ENCODE measurements around the gene ATL3.
A peak's percentile ranks its signal among the peaks of the same experiment; 100 is the strongest.
"Not testable (repeated sequence)": the region's sequence is repeated elsewhere in the genome, so short reads cannot be mapped to it uniquely, and the experiment has no call there.

ATL3 gene

DNA sequence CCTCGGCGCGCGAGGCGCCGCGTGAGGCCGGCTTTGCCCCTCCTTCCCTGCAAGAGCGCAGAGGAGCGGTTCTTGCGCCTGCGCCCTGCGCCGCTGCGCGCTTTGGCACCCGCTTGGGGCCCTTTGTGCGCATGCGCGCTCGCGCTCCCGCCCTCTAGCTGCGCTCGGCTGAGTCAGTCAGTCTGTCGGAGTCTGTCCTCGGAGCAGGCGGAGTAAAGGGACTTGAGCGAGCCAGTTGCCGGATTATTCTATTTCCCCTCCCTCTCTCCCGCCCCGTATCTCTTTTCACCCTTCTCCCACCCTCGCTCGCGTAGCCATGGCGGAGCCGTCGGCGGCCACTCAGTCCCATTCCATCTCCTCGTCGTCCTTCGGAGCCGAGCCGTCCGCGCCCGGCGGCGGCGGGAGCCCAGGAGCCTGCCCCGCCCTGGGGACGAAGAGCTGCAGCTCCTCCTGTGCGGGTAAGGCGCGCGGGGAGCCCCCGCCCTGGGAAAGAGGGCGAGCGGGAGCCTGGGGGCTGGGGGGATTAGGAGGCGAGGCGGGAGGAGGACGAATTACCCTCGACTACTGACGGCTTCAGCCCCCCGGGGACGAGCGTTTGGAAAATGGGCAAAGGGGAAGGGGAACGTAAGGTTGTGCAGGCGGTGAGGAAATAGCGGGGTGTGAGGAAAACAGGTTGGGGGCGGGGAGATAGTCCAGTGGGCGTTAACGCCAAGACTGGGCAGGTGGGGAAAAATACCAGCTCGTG, 10.3 kb upstream of the ATL3 start, which contains the start of gene RTN3:
Gene RTN3, plus strand, starts transcription at position 180 of the 745 bp plus-strand sequence. Its CDS starts 137 bp downstream, at position 317.
- peak; percentile 96 for DNase-seq (ENCODE audit: low spot score)

GRCh38 chr11:63680834-63681320, 9.7 kb upstream of the ATL3 start:
- DNase-seq (ENCODE audit: low spot score), result no peak

DNA sequence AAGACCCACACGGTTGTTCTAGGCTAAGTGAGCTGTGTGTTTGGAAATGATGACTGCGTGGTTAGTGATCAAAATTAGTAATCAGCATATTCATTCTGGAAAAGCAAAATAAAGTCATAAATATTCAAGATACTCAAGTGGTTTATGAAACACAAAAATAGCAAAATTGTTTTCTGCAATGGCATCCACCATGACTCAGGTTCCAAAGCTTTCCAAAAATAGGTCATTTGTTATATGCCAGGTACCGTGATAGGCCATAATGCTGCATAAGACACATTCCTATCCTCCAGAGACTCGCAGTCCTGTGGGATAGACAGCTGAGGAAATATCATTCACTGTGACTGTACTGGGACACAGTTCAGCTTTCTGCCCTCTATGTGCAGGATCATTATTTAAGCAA, 2.4 kb upstream of the ATL3 start:
- no peak for DNase-seq (ENCODE audit: low spot score)

DNA sequence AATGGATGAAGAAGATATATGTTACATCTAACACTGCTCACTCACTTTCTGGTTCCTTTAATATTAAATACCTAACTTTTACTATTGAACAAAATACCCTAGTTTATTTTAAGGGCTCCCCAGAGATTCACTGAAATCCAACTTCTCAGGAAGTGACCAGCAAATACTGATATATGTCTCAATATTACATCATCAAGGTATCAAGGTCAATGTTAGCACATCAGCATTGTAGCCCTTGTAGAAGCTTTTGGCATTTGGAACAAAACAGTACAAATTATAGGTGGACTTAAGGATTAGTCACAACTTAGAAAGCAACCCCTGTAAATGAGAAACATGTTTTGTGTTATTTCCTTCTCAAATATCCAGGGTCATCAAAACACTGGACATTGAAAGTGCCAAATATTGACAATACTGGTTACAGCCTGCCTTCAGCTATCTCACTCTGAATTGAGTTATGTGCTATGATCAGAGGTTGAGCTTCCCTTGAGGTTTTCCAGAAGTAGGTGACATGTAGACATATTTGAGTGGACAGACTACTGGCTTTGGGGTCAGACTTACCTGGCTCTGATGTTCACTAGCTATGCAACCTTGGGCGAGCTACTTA, 1.9 kb upstream of the ATL3 start:
- DNase-seq (ENCODE audit: low spot score), result no peak

- no peak for DNase-seq (ENCODE audit: low spot score)
These were observed 934 bp upstream of the ATL3 start for GRCh38 chr11:63672156-63672463.

- DNase-seq (ENCODE audit: low spot score), result peak; percentile 78
These were observed 499 bp downstream of the ATL3 start for GRCh38 chr11:63670433-63671321.

- no peak for DNase-seq (ENCODE audit: low spot score)
These were observed 1.1 kb downstream of the ATL3 start for GRCh38 chr11:63670096-63670432.

- no peak for DNase-seq (ENCODE audit: low spot score)
These were observed 3.0 kb downstream of the ATL3 start for GRCh38 chr11:63667995-63668795.

- no peak for DNase-seq (ENCODE audit: low spot score)
These were observed 4.3 kb downstream of the ATL3 start for GRCh38 chr11:63666874-63667273.

GRCh38 chr11:63663809-63664208, 7.4 kb downstream of the ATL3 start:
- no peak for DNase-seq (ENCODE audit: low spot score)

DNA sequence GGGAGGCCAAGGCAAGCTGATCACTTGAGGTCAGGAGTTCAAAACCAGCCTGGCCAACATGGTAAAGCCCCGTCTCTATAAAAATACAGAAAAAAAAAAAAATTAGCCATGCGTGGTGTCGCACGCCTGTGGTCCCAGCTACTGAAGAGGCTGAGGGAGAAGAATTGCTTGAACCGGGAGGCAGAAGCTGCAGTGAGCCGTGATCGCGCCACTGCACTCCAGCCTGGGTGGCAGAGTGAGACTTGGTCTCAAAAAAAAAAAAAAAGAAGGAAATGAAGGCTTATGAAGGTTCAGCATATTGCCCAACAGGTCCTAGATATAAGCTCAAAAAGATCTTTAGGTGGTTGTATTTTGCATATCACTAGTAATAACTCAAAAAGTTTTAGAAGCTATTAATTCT, 10.2 kb downstream of the ATL3 start:
- no peak for DNase-seq (ENCODE audit: low spot score)

DNA sequence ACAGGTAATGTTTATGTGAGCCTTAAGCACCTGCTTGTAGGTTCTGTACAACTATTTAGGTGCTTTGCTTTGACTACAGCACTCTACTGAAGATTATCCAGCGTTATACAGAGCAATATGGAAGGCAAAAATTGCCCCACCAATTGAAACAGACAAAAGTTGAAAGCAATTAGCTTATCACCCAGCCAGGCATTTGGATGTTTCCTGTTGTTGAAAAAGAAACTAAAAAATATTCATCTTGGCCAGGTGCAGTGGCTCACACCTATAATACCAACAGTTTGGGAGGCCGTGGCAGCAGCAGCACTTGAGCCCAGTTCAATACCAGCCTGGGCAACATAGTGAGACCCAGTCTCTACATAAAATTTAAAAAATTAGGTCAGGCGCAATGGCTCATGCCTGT, 18.5 kb downstream of the ATL3 start:
- DNase-seq (ENCODE audit: low spot score), result no peak

GRCh38 chr11:63643205-63643604, 28.0 kb downstream of the ATL3 start:
- no peak for DNase-seq (ENCODE audit: low spot score)

DNA sequence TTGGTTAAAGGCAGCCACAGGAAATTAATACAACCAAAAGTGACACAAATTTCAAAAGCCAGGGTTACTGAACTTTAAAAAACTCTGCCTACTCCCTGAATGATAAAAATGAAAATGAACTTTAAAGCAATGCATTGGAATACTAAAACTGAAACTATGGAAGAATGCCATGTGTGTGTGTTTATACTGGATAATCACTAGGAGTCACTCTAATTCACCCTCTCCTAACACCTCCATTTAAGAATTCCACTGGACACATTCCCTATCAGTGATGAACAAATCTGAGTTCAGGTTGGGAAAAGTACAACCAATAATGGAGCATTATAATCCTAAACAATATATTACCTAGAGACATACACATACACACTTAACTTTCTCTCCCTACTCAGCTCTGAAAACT, 29.4 kb downstream of the ATL3 start:
- DNase-seq (ENCODE audit: low spot score), result no peak

GRCh38 chr11:63639199-63639832, 31.9 kb downstream of the ATL3 start:
- DNase-seq (ENCODE audit: low spot score), result peak; percentile 20

- DNase-seq (ENCODE audit: low spot score), result not testable (repeated sequence)
These were observed 32.7 kb downstream of the ATL3 start for GRCh38 chr11:63638436-63638835.

DNA sequence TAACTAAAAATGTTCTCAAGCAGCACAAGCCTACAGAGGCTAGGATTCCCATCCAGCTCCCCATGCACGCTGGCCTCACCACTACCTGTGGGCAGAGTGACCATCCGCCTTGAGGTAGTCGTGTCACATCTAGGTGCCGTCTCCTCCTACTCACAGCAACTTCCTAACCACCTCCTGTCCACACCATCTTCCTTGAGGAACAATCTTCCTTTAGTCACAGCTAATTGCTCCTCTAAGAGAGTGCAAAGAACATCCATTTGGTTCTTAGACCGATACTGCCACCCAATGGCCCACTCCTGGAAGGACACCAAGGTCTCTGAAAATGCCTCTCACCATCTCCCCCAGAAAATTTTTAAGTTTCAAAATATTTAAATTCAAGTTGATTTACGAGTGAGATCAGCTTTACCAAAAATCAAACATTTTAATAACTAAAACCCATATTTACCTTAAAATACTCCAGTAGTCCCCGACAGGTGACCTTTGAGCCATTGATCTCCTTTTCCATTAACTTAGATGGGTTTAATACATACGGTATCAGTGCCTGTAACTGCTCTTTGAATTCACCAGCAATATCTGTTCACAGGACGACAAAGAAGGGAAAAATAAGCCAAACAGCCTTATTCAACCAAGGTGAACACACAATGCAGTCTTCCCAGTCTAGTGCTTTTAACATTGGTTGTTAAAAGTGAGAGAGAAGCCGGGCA, 35.3 kb downstream of the ATL3 start:
- peak; percentile 80 for DNase-seq (ENCODE audit: low spot score)

- no peak for DNase-seq (ENCODE audit: low spot score)
These were observed 41.8 kb downstream of the ATL3 start for GRCh38 chr11:63629426-63629825.

DNA sequence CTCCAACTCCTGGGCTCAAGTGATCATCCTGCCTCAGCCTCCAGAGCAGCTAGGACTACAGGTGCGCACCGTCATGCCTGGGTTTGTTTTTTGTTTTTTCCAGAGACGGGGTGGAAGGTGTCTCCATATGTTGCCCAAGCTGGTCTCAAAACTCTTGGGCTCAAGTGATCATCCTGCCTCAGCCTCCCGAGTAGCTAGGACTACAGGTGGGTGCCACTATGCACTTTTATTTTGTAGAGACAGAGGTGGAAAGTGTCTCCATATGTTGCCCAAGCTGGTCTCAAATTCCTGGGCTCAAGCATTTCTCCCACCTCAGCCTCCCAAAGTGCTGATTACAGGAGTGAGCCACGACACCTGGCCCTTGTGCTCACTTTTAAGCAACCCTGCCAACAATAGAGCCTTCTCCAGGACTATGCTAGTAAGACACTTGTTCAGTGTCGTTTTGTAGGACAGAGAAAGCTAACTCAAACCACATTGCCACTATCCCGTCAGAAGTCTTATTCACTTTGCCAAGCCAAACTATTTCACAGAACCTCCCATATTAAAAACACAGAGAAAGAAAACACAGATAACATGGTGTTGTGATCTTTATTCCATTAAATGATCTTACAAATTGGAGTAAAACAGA, 47.5 kb downstream of the ATL3 start:
- no peak for DNase-seq (ENCODE audit: low spot score)

DNA sequence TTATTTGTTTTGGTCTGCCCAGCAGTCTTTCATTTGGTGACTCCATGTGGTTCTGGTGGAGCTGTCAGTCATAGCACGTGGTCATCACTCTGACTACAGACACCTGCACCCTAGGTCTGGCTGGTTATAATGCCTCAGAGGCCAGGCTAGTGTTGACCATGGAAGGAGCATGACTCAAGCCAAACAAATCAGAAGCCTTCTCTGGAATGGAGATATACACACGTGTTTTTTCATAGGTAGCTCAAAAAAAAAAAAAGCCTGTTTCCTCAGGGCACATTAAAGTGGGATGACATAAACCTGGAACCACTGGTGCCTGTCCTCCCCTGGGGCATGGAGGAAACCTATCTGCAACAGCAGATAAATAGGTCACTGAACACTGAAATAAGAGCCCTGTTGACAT, 48.9 kb downstream of the ATL3 start:
- DNase-seq (ENCODE audit: low spot score), result no peak
